Dedifferentiated amniotic fluid mesenchymal stem cell (primary cell): ENCODE results near the gene RASGRP1.

Experiments used
- DNase-seq: peaks from one replicate; pipeline ENCODE4 v3.0.0-alpha.2; 2016; ENCODE audit errors: extremely low spot score

Gene RASGRP1

GRCh38 chr15:38458646-38459045, 106.0 kb downstream of the RASGRP1 start:
- no peak for DNase-seq

- no peak for DNase-seq
Observed at GRCh38 chr15:38455092-38455491, 109.5 kb downstream of the RASGRP1 start.

DNA sequence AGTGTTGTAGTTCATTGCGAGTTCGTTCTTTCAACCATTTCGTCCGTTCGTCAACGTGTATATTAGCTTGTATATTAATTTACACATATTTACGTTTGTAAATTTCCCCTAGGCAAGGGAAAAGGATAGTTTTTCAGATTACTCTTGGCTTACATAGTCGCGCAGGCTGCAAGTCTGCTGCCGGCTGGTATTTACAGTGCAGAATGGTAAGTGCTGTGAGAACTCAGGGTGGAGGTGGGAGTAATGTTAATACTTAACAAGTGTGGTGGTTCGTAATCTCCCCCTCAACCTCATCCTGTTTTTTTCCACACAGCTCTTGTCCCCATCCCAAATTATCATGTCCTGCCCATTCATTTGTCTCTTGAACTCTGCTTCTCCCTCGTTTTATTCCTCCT, 109.9 kb downstream of the RASGRP1 start:
- DNase-seq: peak; percentile 17

- peak; percentile 89 for DNase-seq
Observed at GRCh38 chr15:38453971-38454695, 110.5 kb downstream of the RASGRP1 start, which contains the start of gene FAM98B. FAM98B (plus strand) TSS chr15:38454127; CDS start chr15:38454162, 35 bp downstream.

- DNase-seq: no peak
Observed at GRCh38 chr15:38441130-38441519, 123.5 kb downstream of the RASGRP1 start.

DNA sequence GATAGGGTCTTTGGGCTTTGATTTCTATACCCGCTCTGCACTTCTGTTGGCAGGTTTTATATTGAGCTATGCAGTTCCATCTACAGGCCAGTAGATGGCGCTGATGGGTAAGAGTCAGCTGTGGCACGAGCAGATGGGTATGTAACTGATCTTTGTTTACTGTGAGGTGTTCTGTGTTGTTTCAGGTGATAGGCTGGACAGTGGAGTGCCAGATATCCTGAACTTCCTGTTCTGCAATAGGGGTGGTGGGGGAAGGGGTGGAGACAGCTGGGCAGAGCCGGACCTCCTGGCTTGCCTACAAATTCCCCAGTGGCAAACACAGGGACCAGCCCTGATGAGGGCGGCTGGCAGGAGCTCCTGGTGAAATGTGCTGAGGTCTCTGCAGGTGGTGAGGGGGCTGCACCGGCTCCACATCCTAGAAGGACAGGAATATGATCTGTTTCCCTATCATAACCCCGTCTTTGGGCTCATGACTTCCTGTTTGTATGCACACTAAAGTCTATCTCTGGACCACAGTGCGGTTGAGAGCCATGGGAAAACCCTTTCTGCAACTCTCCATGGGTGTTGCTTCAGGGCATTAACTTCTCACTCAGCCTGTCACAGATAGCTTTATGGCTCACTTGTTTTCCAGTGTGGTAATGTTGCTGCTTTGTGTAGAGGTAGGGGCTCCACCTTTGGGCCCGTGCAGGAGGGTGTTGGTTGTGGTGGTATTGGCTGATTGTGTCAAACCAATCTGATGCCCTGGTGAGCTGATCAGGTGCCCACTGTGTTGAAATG, 124.1 kb downstream of the RASGRP1 start:
- no peak for DNase-seq
